AG20443 (cell line): ENCODE results near the gene EHD4.
A peak's percentile ranks its signal among the peaks of the same experiment; 100 is the strongest.

Experiments
- DNase-seq: peaks from one replicate; pipeline ENCODE4 v3.0.0; 2012; ENCODE audit warnings: low spot score, mixed read lengths

Gene EHD4

GRCh38 chr15:41980654-41981323 is 8.4 kb upstream of the EHD4 start:
- no peak for DNase-seq

DNA sequence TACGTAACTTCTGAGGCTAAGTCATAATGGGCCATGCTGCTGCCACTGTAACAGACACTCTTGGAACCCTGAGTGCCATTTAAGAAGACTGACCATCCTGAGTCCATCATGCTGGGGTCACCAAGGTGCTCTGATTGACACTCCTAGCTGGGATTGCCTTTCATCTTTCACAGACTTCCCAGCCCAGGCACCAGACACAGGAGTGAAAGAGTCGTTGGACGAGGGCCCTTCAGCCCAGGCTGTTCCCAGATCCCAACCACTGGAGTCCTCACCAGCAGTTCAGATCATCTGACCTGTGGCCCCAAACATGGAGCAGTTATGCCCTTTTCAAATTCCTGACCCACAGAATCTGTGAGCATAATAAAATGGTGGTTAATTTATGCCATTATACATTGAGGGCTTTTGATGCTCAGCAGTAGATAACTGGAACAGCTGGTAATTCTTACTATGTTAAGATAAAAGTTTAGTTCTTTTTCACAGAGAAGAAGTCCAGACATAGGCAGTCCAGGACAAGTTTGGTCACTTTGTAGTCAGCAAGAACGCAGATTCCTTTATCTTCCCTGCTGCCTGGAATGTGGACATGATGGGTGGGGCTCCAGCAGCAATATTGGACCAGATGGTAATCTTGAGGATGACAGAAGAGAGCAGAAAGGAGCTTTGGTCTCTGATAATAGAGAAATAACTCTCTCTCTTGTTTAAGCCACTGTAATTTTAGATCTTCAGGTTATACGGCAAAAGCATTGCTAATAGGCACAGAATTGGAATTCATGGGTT is 7.3 kb upstream of the EHD4 start:
- no peak for DNase-seq

- DNase-seq, result no peak
Measured at GRCh38 chr15:41978534-41978933, 6.2 kb upstream of the EHD4 start.

DNA sequence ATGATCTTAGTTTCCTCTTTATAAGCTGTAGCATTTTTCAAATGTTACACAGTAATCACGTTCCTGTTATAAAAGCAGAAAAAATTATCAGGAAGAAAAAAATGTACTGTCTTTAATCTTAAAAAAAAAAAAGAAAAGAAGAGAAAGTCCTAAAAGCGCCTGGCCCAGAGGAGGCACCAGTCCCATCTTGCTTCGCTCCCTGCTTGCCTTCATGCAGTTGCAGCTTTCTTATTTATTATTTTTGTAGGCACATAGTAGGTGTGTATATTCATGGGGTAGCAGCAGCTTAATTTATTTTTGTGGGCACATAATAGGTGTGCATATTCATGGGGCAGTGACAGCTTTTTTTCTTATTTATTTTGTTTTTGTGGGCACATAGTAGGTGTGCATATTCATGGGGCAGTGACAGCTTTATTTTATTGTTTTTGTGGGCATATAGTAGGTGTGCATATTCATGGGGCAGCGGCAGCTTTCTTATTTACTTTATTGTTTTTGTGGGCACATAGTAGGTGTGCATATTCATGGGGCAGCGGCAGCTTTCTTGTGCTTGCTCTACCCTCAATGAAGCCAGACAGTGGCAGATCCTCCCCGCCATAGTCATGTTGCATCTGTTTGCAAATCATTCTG is 5.5 kb upstream of the EHD4 start:
- no peak for DNase-seq

DNA sequence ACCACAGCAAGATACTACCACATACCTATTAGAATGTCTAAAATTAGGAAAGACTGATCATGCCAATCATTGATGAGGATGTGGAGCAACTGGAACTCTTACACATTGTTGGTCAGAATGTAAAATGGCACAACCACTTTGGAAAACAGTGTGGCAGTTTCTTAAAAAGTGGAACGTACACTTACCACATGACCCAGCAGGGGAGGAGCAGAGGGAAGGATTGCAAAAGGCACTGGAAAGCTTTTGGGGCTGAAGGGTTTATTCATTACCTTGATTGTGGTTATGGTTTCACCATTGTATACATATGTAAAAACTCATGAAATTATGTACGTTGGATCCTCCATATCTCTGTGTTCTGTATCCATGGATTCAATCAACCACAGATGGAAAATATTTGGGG is 3.3 kb upstream of the EHD4 start:
- DNase-seq, result no peak

- DNase-seq, result no peak
Measured at GRCh38 chr15:41974041-41974440, 1.7 kb upstream of the EHD4 start.

DNA sequence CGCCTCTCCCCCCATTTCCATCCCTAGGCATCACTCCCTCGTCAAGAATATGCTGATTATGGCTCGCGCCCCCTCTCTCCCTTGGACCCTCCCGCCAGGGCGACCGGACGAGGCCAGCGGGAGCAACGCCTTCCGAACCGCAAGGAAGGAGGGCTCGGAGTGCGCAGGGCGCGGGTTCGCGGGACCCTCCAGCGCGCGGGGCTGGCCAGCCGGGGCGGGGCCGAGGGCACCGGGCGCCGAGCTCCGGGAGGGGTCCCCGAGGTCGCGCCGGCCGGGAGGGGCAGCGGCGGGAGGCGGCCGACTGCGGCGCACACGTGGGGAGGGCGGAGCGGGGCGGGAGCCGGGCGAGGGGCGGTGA is 483 bp downstream of the EHD4 start:
- DNase-seq, result peak; percentile 44

DNA sequence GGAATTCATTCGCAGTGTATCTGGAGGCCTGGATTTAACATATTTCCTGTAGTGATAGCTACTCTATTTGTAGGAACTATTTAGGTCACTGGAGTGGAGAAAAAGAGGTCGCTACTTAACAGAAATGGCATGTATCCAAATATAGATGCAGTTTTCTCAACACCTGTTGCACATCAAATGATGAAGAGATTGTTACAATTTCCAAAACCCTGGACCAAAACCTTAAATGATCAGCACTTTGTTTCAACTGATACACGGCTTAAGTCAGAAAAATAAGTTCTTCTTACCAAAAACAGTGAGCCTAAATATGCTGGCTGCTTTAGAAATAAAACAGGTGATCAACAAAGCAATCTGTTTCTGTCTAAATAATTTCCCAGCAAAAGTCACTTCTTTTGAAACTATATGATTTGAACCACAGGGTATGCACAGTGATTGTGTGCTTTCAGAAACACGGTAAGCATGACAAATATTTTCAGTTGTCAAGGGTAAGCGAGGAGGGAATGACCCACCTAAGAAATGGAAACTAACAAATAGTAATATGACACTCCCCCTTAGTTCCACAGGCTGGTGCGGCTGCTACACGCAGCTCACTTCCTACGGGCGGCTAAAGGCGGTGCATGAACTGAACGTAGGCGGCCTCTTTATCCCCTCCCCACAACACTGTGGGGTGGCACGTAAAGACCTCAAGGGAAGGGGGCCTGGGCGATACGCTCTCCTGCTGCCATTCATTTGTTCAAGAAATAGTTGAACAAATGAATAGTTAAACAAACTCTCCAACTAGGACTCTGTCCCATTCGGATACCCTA is 1.1 kb downstream of the EHD4 start:
- DNase-seq, result peak; percentile 67

DNA sequence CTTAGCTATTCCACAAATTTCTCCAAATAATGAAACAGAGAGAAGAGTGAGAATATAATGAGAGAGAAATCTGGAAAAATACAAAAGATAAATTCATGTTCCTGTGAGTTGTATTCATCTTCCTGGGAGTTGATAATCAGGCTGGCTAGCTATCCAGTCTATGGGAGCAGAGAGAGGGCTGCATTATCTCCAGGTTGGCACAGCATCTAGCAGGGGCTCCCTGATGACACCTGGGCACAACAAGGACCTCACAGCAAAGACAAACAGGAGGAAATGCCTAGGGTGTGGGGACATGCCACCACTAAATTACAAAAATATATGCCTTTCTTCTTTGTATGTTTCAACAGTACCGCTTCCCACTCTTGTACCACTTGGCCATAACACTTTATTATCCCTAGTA is 1.9 kb downstream of the EHD4 start:
- no peak for DNase-seq

DNA sequence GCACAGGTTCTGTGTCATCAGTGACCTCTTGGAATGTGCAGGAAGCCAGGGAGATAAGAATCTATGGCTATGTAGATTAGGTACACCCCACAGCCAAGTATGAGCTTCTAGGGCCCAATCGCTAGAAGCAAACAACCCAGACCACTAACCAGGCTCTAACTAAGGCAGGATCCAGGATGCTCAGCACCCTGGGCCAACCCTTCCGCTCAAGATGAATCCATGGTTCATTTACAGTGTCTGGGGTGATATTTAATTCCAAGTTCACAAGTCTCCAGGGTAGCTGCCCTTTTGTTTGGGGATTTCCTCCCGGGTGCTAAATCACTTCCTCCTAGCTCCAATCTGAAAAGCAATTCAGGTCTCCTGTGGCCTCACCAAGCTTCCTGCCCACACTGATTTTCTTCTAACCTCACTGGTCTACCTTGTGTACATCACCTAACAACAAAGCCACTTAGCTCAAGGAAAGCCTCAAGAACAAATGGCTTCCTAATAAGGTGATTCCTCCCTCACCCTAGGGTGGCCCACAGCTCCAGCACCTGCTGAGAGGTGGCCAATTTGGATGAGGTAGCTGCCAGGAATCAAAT is 2.4 kb downstream of the EHD4 start:
- DNase-seq, result no peak

GRCh38 chr15:41968701-41969100 is 3.7 kb downstream of the EHD4 start:
- DNase-seq, result no peak

DNA sequence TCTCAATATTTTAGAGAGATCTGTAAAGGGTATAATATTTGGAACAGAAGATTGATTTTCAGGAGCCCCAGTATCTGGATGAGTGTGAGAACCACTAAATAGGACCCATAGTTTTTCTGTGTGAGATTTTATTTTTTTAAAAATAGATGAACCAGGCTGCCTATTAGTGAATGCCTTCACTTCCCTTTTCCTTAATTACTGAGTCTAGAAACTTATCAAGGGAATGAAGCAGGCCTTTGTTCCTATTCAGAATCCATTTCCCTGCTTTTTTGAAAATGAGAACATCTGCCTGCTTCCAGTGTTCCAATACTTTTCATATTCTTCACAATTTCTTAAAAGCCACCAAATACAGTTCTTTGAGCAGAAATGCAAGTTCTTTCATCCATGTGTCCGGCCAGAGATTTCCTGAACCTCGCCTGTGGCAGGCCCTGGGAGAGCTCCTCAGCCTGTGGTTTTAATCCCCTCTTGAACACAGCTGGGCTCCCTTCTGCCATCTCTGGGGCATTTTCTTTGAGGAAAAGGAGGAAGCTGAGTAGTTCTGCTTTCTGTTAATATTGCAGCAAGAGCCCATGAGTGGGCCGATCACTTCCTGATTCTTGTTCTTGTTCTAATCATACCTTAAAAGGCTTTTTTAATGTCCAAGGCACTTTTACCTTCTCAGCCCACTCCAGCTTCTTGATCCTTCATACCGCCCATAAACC is 4.7 kb downstream of the EHD4 start:
- DNase-seq, result peak; percentile 53

DNA sequence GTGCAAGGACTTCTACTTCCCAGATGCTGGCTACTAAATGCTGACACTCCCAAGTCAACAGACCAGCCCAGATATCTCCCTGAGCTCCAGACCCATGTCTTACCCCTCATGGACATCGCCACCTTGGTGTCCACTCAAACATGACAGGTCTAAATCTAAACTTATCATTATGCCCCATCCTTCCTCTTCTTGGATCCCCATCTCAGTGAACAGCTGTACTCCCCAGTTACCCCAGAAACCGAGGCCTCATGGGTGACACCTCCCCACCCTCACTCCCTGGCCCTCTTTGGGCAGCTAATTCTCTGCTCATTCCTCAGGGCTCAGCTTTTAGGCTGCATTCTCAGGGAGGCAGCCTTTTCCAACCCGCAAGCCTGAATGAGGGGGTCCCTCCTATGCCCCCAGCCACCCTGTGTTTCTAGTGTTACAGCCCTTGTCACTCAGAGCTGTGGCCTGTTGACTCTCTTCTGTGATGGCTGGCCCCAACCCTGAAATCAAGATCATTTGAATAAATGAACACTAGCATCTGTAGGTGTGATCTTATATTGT is 5.4 kb downstream of the EHD4 start:
- no peak for DNase-seq

- no peak for DNase-seq
Measured at GRCh38 chr15:41966414-41966812, 5.9 kb downstream of the EHD4 start.

GRCh38 chr15:41965441-41966413 is 6.6 kb downstream of the EHD4 start:
- no peak for DNase-seq

GRCh38 chr15:41961595-41962202 is 10.7 kb downstream of the EHD4 start:
- no peak for DNase-seq

DNA sequence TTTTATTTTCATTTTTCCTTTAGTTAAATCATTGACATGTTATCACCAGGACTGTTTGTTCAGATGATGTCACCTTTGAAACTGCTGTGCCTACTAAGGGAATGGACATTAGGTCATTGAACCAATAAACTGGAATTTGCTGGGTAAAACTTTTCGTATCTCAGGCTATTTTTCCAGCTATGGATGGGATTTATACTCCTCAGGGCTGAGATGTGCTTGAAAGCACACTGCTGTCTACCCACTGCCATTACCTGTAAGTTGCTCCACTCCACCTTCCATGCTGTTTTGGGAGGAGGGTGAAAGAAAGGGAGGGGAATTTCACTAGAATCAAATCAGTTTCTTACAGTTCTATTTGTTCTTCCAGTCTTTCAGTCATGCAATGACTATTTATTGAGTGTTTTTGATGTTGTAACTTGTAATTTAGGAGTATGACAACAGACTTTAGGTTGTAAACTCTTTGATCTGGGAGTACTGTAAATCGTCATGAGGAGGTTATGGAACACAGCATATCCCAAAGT is 11.3 kb downstream of the EHD4 start:
- DNase-seq, result no peak

GRCh38 chr15:41958002-41958420 is 14.3 kb downstream of the EHD4 start:
- DNase-seq, result no peak
